SU-DHL-6 (cell line): Measurements from ENCODE around the gene ADSS1.

ENCODE experiments used
- H2AFZ ChIP-seq: fragments of 200-600 bp; sonication (generic); 2 replicates; pipeline ENCODE4 v1.6.1; 2014; ENCODE audit warnings: low read depth, mild to moderate bottlenecking, moderate library complexity, mixed read lengths, antibody characterized with exemption, low read length; ENCODE audit not compliant: severe bottlenecking
- H3F3A ChIP-seq: fragments of 200-600 bp; shearing (Covaris generic); 2 replicates; pipeline ENCODE4 v1.6.0; 2016; ENCODE audit warnings: antibody characterized with exemption, mild to moderate bottlenecking; ENCODE audit not compliant: insufficient read depth
- H3K27ac ChIP-seq: fragments of 200-600 bp; sonication (generic); 2 replicates; pipeline ENCODE4 v1.5.1; 2016; ENCODE audit warnings: low read depth, mild to moderate bottlenecking, low read length, moderate library complexity, mixed read lengths
- H3K27me3 ChIP-seq: fragments of 200-600 bp; sonication (generic), shearing (Covaris generic); 2 replicates; pipeline ENCODE4 v1.6.0; 2014; ENCODE audit warnings: mild to moderate bottlenecking, low read length
- H3K36me3 ChIP-seq: fragments of 200-600 bp; sonication (generic); 2 replicates; pipeline ENCODE4 v1.6.1; 2014; ENCODE audit warnings: mild to moderate bottlenecking, low read length, mixed read lengths
- H3K4me2 ChIP-seq: fragments of 300-600, 200-600 bp; shearing (Covaris generic), sonication (generic); 2 replicates; pipeline ENCODE4 v1.6.0; 2014; ENCODE audit warnings: low read length, low read depth, mild to moderate bottlenecking; ENCODE audit not compliant: poor library complexity, severe bottlenecking
- H3K4me3 ChIP-seq: fragments of 200-600 bp; sonication (generic); 2 replicates; pipeline ENCODE4 v1.5.1; 2014; ENCODE audit warnings: antibody characterized with exemption, low read length, mild to moderate bottlenecking, mixed read lengths; ENCODE audit not compliant: insufficient read depth, poor library complexity, severe bottlenecking
- H3K79me2 ChIP-seq: fragments of 200-600 bp; sonication (generic); 2 replicates; pipeline ENCODE4 v1.6.1; 2014; ENCODE audit warnings: mild to moderate bottlenecking, low read length, moderate library complexity; ENCODE audit not compliant: insufficient read depth
- H3K9ac ChIP-seq: fragments of 200-600 bp; sonication (generic); 2 replicates; pipeline ENCODE4 v1.7.0; 2014; ENCODE audit warnings: mild to moderate bottlenecking, low read length
- H3K9me2 ChIP-seq: fragments of 200-600 bp; sonication (generic); replicated peaks from 2 replicates; pipeline ENCODE4 v1.6.1; 2014; ENCODE audit warnings: low read length; ENCODE audit not compliant: insufficient read depth
- H3K9me3 ChIP-seq: fragments of 200-600 bp; sonication (generic); 2 replicates; pipeline ENCODE4 v1.6.1; 2014; ENCODE audit warnings: low read length, mixed read lengths; ENCODE audit not compliant: insufficient read depth
- H4K20me1 ChIP-seq: fragments of 200-600 bp; sonication (generic); 2 replicates; pipeline ENCODE4 v1.6.1; 2014; ENCODE audit warnings: low read depth, mild to moderate bottlenecking, antibody characterized with exemption, low read length, moderate library complexity, mixed read lengths
- EZH2phosphoT487 ChIP-seq: fragments of 200-600 bp; sonication (generic), shearing (Covaris generic); conservative IDR thresholded peaks from 2 replicates; pipeline ENCODE4 v1.6.1; 2018; ENCODE audit warnings: mild to moderate bottlenecking, antibody characterized with exemption, low read length, moderate library complexity, mixed read lengths
- TF ChIP-seq, protein P1 (sequence below): fragments of 200-600 bp; sonication (generic); IDR thresholded peaks from one replicate; pipeline ENCODE4 v1.5.1; 2017; ENCODE audit warnings: antibody characterized with exemption, mild to moderate bottlenecking, low read length, moderate library complexity; ENCODE audit not compliant: insufficient read depth, poor library complexity, severe bottlenecking

The ADSS1 gene

DNA sequence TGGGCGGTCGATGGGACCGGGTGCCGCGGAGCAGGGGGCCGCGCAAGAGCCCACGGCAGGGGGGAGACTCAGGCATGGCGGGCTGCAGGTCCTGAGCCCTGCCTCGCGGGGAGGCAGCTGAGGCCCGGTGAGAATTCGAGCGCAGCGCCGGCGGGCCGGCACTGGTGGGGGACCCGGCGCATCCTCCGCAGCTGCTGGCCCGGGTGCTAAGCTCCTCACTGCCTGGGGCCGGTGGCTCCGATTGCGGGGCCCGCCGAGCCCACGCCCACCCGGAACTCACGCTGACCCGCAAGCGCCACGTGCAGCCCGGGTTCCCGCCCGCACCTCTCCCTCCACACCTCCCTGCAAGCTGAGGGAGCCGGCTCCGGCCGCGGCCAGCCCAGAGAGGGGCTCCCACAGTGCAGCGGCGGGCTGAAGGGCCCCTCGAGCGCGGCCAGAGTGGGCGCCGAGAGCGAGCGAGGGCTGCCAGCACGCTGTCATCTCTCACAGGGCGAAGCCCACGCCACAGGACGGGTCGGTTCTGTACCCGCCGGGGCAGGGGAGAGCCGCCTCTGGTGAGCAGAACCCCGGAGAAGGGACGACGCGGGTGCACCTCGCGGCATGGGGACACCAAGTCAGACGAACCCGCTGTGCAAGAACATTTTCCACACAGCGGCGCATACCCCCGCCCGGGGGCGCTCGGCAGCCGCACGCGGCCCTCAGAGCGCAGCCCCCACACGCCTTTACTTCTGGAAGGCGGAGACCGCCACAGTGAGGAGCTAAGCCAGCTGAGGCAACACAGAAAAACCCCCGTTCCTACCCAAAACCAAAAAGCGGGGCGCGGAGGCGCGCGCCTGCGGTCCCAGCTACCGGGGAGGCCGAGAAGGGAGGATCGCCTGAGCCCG lies 27.8 kb downstream of the ADSS1 start:
- H3K4me3 ChIP-seq, result peak overlapping the region; percentile 67

DNA sequence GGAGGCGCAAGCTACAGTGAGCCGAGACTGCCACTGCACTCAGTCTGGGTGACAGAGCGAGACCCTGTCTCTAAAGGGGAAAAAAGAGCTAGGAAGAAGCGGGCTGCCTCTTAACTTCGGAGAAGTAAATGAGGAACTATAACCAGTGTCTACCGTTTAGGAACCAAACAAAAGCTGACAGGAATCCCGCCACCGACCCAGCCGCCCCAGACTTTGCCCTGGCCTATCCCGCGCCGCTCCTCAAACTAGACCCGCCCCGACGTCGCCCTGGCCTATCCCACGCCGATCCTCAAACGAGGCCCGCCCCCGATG lies 28.4 kb downstream of the ADSS1 start:
- peak overlapping the region; percentile 94 for H2AFZ ChIP-seq

More for the DNA sequence above, 27.8 kb downstream of the ADSS1 start:
- Histone ChIP-seq H3K27me3 (no peaks in the 10 kb centered on the region), H3K9ac (peak overlapping the region; percentile 71), H3K9me2 (no peaks in the 10 kb centered on the region), H3K79me2 (peaks cover 32% of the 10 kb centered on the region), H3F3A (no peaks in the 10 kb centered on the region), H3K4me2 (peak overlapping the region; percentile 94), H3K27ac (peak overlapping the region; percentile 79), H4K20me1 (no peaks in the 10 kb centered on the region; the same call in 1 of the 2 replicates), H2AFZ (peak overlapping the region; percentile 94), H3K36me3 (no peaks in the 10 kb centered on the region), H3K9me3 (no peaks in the 10 kb centered on the region)
- TF ChIP-seq, protein P1, sequence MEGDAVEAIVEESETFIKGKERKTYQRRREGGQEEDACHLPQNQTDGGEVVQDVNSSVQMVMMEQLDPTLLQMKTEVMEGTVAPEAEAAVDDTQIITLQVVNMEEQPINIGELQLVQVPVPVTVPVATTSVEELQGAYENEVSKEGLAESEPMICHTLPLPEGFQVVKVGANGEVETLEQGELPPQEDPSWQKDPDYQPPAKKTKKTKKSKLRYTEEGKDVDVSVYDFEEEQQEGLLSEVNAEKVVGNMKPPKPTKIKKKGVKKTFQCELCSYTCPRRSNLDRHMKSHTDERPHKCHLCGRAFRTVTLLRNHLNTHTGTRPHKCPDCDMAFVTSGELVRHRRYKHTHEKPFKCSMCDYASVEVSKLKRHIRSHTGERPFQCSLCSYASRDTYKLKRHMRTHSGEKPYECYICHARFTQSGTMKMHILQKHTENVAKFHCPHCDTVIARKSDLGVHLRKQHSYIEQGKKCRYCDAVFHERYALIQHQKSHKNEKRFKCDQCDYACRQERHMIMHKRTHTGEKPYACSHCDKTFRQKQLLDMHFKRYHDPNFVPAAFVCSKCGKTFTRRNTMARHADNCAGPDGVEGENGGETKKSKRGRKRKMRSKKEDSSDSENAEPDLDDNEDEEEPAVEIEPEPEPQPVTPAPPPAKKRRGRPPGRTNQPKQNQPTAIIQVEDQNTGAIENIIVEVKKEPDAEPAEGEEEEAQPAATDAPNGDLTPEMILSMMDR, result no peak
- TF ChIP-seq EZH2phosphoT487, result no peak

DNA sequence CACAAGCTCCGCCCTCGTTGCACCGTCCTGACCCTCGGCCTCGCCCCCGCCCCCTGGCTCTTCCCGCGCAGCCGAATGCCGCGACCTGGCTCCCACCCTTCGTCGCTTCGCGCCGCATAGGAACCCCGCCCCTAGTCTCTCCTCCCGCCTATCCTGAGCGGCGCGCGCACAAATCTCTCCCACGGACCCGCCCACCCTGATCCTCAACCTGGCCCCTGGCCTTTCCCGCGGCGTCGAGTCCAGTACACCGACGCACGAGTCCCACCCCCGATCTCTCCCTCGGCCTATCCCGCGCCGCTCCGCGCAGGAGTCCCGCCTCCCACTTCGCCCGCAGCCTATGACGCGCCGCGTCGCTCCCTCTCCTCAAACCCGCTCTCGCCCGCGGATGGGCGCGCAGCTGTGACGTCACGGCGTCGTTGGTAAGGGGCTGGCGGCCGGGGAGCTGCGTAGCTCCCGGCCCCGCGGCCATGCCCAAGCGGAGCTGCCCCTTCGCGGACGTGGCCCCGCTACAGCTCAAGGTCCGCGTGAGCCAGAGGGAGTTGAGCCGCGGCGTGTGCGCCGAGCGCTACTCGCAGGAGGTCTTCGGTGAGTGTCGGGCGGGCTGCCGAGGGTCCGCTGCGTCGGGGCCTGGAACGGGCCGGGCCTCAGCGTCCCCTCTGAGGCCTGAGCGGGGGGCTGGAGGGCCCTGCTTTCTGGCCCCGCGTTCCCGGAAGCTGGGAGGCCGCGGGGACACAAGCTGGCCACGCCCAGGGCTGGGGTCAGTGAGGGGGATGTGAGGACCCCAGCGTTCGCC lies 28.9 kb downstream of the ADSS1 start, which contains the start of gene SIVA1:
Gene SIVA1, plus strand, starts transcription at position 413 of the 793 bp plus-strand sequence. Its CDS starts 55 bp downstream, at position 468.
- Histone ChIP-seq H3K27ac (peak within 1 kb of the TSS; percentile 79), H3K4me3 (peak within 1 kb of the TSS; percentile 73), H3K4me2 (peak within 1 kb of the TSS; percentile 94), H3F3A (no peaks in the 10 kb centered on the region), H3K36me3 (no peaks in the 10 kb centered on the region), H3K9me3 (no peaks in the 10 kb centered on the region), H3K27me3 (no peaks in the 10 kb centered on the region), H2AFZ (peak within 1 kb of the TSS; percentile 94), H3K79me2 (peaks cover 32% of the 10 kb centered on the region), H3K9ac (peak within 1 kb of the TSS; percentile 95), H4K20me1 (no peaks in the 10 kb centered on the region; the same call in 1 of the 2 replicates), H3K9me2 (no peaks in the 10 kb centered on the region)
- TF ChIP-seq EZH2phosphoT487, result no peak
- TF ChIP-seq, protein P1, result no peak

More for the DNA sequence above, 28.4 kb downstream of the ADSS1 start:
- no peaks in the 10 kb centered on the region for H3K27me3 ChIP-seq
- peak overlapping the region; percentile 67 for H3K4me3 ChIP-seq
- H3K79me2 ChIP-seq, result peaks cover 32% of the 10 kb centered on the region
- peak overlapping the region; percentile 79 for H3K27ac ChIP-seq
- peak overlapping the region; percentile 94 for H3K4me2 ChIP-seq
- H3K9me2 ChIP-seq, result no peaks in the 10 kb centered on the region
- H3K9me3 ChIP-seq, result no peaks in the 10 kb centered on the region
- H4K20me1 ChIP-seq, result no peaks in the 10 kb centered on the region; the same call in 1 of the 2 replicates
- H3F3A ChIP-seq, result no peaks in the 10 kb centered on the region
- TF ChIP-seq EZH2phosphoT487, result no peak
- TF ChIP-seq, protein P1, result no peak
- peak overlapping the region; percentile 71 for H3K9ac ChIP-seq
- no peaks in the 10 kb centered on the region for H3K36me3 ChIP-seq
